ENCODE measurements around the gene EMILIN1. TPM values are rescaled to one million over a fixed set of nuclear protein-coding genes. Genes with fewer than 3 reads are reported as not detected.

Gene EMILIN1
- total RNA-seq, 4 donors from 2014 or later, result 6.8 to 18.2 (median 11.3) TPM

GRCh38 chr2:27057184-27057583, 21.2 kb upstream of the EMILIN1 start:
- Histone ChIP-seq H3K27ac (no peak overlapping the region), H3K9me3 (no peaks in the 10 kb centered on the region), H3K36me3 (peaks cover 0 to 44% of the 10 kb centered on the region in 2 donors), H3K27me3 (no peaks in the 10 kb centered on the region), H3K4me1 (peaks cover 2 to 3% of the 10 kb centered on the region in 2 donors), H3K4me3 (no peak overlapping the region)
- in situ Hi-C loops (cut with MboI; ENCODE audit: low sequenced_read_pairs in 4 of 4) (no loop called here), intact Hi-C loops (cut with DNase I; ENCODE audit: low total_unique reads) (no loop called here)
- DNase-seq, result no peak
- no peak for ATAC-seq
- no peak for TF ChIP-seq CTCF (IDR thresholded peaks at IDR 0.05 in 4 of 5, conservative IDR thresholded peaks at IDR 0.05 in 1 of 5)
- TF ChIP-seq POLR2A (IDR thresholded peaks at IDR 0.05), result no peak

- Histone ChIP-seq H3K36me3 (peaks cover 0 to 44% of the 10 kb centered on the region in 2 donors), H3K9me3 (no peaks in the 10 kb centered on the region), H3K27ac (no peak overlapping the region), H3K27me3 (no peaks in the 10 kb centered on the region), H3K4me3 (no peak overlapping the region), H3K4me1 (no peaks in the 10 kb centered on the region)
- intact Hi-C loops (cut with DNase I; ENCODE audit: low total_unique reads) (no loop called here), in situ Hi-C loops (cut with MboI; ENCODE audit: low sequenced_read_pairs in 4 of 4) (no loop called here)
- ATAC-seq (no peak), DNase-seq (no peak)
- no peak for TF ChIP-seq CTCF (IDR thresholded peaks at IDR 0.05 in 4 of 5, conservative IDR thresholded peaks at IDR 0.05 in 1 of 5)
- TF ChIP-seq POLR2A (IDR thresholded peaks at IDR 0.05), result no peak
Measured at GRCh38 chr2:27058210-27058609, 20.2 kb upstream of the EMILIN1 start.

- H3K36me3 ChIP-seq, result peaks cover 0 to 39% of the 10 kb centered on the region in 2 donors
- H3K27me3 ChIP-seq, result no peaks in the 10 kb centered on the region
- no peak overlapping the region for H3K4me3 ChIP-seq
- H3K9me3 ChIP-seq, result no peaks in the 10 kb centered on the region
- ATAC-seq (no peak), DNase-seq (no peak)
- intact Hi-C loops (cut with DNase I; ENCODE audit: low total_unique reads), result no loop called here
- peaks cover 4 to 5% of the 10 kb centered on the region in 2 donors for H3K4me1 ChIP-seq
- in situ Hi-C loops (cut with MboI; ENCODE audit: low sequenced_read_pairs in 4 of 4), result no loop called here
- no peak overlapping the region for H3K27ac ChIP-seq
- TF ChIP-seq CTCF (IDR thresholded peaks at IDR 0.05 in 4 of 5, conservative IDR thresholded peaks at IDR 0.05 in 1 of 5), result no peak
- no peak for TF ChIP-seq POLR2A (IDR thresholded peaks at IDR 0.05)
Measured at GRCh38 chr2:27059141-27059820, 19.1 kb upstream of the EMILIN1 start.

- no peak for DNase-seq
- no peak for TF ChIP-seq CTCF (IDR thresholded peaks at IDR 0.05 in 4 of 5, conservative IDR thresholded peaks at IDR 0.05 in 1 of 5)
- no peak for TF ChIP-seq POLR2A (IDR thresholded peaks at IDR 0.05)
- no peak for ATAC-seq
- H3K27me3 ChIP-seq, result no peaks in the 10 kb centered on the region
- no peak overlapping the region for H3K4me3 ChIP-seq
- H3K27ac ChIP-seq, result no peak overlapping the region
- peaks cover 4 to 5% of the 10 kb centered on the region in 2 donors for H3K4me1 ChIP-seq
- H3K9me3 ChIP-seq, result no peaks in the 10 kb centered on the region
- H3K36me3 ChIP-seq, result peaks cover 0 to 28% of the 10 kb centered on the region in 2 donors
- intact Hi-C loops (cut with DNase I; ENCODE audit: low total_unique reads) (no loop called here), in situ Hi-C loops (cut with MboI; ENCODE audit: low sequenced_read_pairs in 4 of 4) (no loop called here)
Measured at GRCh38 chr2:27060323-27060722, 18.1 kb upstream of the EMILIN1 start.

Data from gastrocnemius medialis (tissue), 4 donors.